ENCODE measurements around the gene ISG20.

- TF ChIP-seq YY1 (IDR thresholded peaks at IDR 0.05), result no peak
- TF ChIP-seq, protein P1, sequence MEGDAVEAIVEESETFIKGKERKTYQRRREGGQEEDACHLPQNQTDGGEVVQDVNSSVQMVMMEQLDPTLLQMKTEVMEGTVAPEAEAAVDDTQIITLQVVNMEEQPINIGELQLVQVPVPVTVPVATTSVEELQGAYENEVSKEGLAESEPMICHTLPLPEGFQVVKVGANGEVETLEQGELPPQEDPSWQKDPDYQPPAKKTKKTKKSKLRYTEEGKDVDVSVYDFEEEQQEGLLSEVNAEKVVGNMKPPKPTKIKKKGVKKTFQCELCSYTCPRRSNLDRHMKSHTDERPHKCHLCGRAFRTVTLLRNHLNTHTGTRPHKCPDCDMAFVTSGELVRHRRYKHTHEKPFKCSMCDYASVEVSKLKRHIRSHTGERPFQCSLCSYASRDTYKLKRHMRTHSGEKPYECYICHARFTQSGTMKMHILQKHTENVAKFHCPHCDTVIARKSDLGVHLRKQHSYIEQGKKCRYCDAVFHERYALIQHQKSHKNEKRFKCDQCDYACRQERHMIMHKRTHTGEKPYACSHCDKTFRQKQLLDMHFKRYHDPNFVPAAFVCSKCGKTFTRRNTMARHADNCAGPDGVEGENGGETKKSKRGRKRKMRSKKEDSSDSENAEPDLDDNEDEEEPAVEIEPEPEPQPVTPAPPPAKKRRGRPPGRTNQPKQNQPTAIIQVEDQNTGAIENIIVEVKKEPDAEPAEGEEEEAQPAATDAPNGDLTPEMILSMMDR (IDR thresholded peaks at IDR 0.05; ENCODE audit: low read depth, low read length, missing input control), result no peak
- TF ChIP-seq TAF1 (conservative IDR thresholded peaks at IDR 0.05), result no peak
- TF ChIP-seq REST (IDR thresholded peaks at IDR 0.05), result no peak
- TF ChIP-seq, protein P2, sequence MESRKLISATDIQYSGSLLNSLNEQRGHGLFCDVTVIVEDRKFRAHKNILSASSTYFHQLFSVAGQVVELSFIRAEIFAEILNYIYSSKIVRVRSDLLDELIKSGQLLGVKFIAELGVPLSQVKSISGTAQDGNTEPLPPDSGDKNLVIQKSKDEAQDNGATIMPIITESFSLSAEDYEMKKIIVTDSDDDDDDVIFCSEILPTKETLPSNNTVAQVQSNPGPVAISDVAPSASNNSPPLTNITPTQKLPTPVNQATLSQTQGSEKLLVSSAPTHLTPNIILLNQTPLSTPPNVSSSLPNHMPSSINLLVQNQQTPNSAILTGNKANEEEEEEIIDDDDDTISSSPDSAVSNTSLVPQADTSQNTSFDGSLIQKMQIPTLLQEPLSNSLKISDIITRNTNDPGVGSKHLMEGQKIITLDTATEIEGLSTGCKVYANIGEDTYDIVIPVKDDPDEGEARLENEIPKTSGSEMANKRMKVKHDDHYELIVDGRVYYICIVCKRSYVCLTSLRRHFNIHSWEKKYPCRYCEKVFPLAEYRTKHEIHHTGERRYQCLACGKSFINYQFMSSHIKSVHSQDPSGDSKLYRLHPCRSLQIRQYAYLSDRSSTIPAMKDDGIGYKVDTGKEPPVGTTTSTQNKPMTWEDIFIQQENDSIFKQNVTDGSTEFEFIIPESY (IDR thresholded peaks at IDR 0.05), result no peak
- TF ChIP-seq RAD21 (IDR thresholded peaks at IDR 0.05), result no peak
- TF ChIP-seq, protein P3, sequence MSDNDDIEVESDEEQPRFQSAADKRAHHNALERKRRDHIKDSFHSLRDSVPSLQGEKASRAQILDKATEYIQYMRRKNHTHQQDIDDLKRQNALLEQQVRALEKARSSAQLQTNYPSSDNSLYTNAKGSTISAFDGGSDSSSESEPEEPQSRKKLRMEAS (IDR thresholded peaks at IDR 0.05), result no peak
- no peak for TF ChIP-seq SP1 (IDR thresholded peaks at IDR 0.05)
- TF ChIP-seq FOXA2 (IDR thresholded peaks at IDR 0.05), result no peak
- no peak for TF ChIP-seq FOXA1 (IDR thresholded peaks at IDR 0.05)
- TF ChIP-seq ATF3 (IDR thresholded peaks at IDR 0.05), result no peak
- no peak for TF ChIP-seq NR2F2 (IDR thresholded peaks at IDR 0.05)
Observed at GRCh38 chr15:88607951-88608350, 30.9 kb upstream of the ISG20 start.
